Middle frontal gyrus (tissue), 1 donor: ENCODE measurements around the gene TBC1D14.
"Not testable (repeated sequence)": the region's sequence is repeated elsewhere in the genome, so short reads cannot be mapped to it uniquely, and the experiment has no call there.

ENCODE experiments used
- DNase-seq: peaks from one replicate; pipeline ENCODE4 v3.0.0-alpha.2; 2015; ENCODE audit warnings: low spot score; ENCODE audit errors: extremely low spot score

Gene TBC1D14

DNA sequence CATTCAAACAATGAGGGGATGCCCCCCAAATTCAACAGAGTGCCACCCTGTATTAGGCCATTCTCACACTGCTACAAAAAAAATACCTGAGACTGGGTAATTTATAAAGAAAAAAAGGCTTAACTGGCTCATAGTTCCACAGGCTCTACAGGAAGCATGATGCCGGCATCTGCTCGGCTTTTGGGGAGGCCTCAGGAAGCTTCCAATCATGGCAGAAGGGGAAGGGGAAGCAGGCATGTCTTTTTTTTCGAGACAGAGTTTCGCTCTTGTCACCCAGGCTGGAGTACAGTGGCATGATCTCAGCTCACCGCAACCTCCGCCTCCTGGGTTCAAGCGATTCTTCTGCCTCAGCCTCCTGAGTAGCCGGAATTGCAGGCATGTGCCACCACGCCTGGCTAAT, 18.7 kb upstream of the TBC1D14 start:
- DNase-seq: not testable (repeated sequence)

DNA sequence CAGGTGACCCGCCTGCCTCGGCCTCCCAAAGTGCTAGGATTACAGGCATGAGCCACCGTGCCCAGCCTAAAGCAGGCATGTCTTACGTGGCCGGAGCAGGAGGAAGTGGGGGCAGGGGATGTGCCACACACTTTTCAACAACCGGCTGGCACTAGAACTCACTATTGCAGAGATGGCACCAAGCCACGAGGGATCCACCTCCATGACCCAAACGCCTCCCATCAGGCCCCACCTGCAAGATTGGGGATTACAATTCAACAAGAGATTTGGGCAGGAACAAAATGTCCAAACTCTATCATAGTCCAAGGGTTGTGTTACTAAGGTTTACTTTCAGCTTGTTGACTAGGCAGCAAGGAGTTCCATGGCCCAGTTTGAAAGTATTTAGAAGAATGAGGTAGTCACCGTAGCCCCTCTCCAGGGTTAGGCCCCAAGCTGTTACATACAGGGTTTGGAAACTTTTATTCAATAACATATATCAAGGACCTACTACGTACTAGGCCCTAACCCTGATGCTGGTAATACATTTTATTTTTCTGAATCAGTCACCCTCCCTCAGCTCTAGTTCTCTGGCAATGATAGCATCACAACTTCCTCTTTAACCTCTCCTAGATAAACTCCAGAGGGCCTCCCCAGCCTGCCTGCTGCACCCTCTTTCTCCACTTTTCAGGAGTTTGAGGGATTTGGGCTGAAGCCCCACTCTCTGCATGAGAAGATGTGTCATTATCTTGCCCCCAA, 18.0 kb upstream of the TBC1D14 start:
- DNase-seq: no peak

DNA sequence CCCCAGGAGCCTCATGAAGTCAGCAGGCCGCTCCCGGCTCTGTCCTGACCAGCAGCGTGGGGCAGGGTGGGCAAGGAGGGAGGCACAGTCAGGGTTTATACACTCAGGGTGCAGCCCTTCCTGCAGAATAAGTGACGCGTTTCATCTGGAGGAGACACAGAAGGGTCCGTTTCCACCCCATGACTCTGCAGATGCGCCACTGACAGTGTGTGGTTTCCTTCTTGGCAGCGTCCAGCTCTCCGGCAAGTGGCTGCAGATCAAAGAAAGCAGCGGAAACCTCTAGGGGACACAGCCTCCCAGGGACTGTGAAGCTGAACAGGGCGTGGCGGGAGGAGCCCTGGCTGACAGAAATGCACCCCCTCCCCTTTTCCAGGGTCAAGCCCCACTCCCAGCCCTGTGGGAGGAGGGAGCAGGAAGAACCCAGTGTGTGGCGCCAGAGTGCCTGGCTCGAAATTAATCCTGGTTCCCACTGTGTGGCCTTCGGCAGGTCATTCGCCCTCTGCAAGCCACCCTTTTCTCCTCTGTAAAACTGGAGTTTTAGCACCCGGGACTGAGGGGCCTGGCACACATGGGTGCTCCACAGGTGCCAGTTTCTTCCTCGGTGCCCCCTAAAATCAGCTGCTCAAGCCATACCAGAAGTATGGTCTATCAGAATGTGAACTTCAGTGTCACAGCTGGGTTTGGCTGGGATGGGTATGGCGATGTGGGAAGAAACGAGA, 17.3 kb upstream of the TBC1D14 start:
- DNase-seq: no peak

DNA sequence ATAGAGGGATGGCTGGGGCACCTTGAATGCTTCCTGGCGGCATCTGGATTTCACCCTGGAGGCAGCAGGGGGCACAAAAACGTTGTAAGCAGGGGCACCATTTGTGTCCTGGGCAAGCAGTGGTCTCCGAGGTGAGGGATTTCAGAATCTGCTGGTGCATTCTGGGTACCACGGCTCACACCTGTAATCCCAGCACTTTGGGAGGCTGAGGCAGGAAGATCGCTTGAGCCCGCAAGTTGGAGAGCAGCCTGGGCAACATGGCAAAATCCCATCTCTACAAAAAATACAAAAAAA, 16.8 kb upstream of the TBC1D14 start:
- no peak for DNase-seq

DNA sequence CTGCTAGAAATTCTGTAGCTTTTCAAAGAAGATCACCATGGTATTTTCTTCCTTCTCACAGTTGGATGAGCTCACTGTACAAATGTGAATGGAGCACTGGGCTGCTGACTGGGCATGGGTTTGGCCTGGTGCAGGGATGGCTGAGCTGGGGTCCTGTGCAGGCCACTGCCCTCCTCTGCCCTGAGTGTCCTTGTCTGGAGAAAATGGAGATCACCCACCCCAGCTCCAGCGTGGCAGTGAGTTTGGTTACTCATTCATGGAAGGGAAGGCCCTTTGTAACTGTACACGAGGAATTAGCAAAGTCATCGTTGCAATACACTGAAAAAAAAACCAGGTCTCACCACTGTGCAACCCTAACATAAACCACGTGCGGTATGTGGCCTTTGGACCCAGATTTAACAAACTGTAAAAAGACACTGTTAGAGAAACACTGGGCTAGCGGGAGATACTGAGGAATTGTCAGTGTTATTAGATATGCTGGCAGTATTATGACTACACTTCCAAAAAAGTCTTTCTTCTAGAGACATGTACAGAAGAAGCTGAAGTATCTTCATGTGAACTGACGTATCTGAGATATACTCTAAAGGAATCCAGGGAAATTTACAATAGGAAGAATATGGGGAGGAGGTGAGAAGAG, 16.1 kb upstream of the TBC1D14 start:
- no peak for DNase-seq

DNA sequence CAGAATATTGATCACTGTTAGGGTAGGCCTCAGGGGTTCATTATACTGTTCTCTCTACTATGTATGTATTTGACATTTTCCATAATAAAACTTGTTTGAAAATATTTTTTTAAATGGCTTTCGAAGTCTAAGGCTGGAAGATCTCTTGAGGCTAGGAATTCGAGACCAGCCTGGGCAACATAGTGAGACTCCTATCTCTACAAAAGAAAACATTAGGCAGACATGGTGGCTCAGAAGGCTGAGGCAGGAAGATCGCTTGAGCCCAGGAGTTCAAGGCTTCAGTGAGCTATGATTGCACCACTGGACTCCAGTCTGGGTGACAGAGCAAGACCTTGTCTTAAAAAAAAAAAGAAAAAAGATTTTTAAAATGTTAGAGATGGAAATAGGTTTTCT, 15.5 kb upstream of the TBC1D14 start:
- no peak for DNase-seq

DNA sequence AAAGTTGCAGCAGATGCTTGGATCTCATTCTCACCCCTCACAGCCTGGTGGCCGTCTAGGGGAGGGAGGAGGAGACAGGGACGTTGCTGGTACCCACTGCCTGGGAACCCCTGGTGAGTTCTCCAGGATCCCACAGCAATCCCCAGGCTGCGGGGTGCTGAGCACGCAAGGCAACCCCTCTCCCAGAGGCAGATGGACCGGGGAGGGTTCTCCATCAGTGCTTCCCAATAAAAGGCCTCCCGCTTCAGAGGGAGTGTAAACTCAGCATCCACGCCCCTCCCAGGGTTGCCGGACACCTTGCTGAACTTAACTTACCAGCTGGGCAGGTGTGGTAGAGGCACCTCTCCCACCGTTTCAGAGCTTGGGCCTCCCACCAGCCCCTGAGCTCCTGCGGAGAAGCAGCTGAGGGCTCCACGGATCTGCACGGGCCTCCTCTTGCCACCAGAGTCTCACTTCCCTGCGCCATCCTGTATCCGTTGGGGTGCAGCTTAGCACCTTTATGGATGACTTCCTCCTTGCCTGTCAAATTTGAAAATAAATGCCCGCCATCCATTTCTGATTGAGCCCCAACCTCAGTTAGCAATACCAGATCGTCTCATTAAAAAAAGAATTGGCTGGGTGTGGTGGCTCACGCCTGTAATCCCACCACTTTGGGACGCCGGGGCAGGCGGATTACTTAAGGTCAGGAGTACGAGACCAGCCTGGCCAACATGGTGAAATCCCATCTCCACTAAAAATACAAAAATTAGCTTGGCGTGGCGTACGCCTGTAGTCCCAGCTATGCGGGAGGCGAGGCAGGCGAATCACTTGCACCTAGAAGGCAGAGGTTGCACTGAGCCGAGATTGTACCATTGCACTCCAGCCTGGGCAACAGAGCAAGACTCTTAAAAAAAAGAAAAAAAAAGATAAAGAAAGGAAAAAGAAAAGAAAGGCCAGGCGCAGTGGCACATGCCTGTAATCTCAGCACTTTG, 14.8 kb upstream of the TBC1D14 start:
- DNase-seq: no peak

DNA sequence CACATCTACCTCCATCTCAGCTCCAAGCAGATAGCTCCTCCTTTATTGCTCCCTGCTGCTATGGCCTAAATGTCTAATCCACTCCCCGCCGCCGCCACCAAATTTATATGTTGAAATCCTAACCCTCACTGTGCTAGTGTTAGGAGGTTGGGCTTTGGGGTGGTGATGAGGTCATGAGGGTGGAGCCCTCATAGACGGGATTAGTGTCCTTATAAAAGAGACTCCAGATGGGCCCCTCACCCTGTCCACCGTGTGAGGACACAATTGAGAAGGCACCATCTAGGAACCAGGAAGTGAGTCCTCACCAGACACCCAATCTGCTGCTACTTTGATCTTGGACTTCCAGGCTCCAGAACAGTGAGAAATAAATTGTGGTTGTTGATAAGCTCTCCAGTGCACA, 13.6 kb upstream of the TBC1D14 start:
- DNase-seq: no peak

DNA sequence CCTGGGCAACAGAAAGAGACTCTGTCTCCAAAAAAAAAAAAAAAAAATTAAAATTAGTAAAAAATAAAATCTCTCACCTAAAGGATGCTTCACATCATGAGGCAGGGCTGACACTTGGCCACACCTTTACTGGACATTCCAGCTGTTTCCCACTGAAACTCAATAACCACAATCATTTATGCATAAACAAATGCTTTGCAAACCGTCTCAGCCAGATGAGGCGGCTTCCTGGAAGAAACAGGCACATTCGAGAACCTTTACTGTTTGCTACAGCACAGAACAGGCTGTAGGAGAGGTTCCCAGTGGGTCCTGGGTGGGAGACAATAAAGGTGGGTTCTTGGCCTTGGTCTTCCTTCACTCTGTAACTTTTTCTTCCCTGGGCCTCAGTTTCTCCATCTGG, 10.9 kb upstream of the TBC1D14 start:
- no peak for DNase-seq

DNA sequence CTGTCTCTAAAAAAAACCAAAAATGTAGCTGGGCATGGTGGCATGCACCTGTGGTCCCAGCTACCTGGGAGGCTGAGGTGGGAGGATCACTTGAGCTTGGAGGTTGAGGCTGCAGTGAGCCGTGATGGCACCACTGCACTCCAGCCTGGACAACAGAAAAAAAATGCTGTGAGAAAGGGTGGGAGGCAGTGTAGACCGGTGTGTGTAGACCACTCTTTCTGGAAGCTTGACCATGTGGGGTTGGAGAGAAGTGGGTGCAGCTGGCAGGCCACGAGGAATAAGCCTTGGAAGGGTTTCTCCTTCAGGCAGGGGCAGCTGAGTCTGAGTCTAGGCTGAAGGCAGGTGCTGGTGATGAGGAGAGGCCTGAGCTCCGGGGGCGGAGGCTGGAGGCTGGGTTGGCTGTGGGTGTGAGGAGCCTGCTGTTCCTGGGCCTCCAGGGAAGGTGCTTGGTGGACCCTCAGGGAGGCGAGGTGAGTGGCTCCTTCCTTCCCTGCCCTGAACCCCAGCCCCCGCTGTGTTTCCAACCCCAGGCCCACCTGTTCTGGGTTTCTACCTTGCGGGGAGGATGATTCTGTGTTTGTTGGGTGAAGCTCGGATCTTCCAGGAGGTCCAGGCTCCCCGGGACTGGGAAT, 9.3 kb upstream of the TBC1D14 start:
- no peak for DNase-seq

DNA sequence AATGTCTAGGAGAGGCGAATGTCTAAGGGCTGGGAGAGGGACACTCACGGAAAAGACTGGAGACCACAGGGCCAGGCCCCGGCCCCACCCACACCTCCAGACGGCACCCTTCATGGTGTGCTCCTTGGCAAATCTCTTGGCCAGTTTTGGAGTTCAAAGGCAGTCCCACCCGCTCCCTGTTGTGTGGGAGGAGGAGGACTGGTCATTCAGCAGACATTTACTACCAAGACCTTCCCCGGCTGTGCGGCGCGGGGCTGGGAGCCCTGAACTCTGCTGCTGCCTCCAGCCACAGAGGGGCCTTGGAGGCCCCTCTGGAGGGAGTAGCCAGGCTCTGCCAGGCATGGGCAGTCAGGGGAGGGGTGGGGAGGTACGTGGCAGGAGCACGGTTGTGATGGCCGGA, 8.7 kb upstream of the TBC1D14 start:
- DNase-seq: no peak

DNA sequence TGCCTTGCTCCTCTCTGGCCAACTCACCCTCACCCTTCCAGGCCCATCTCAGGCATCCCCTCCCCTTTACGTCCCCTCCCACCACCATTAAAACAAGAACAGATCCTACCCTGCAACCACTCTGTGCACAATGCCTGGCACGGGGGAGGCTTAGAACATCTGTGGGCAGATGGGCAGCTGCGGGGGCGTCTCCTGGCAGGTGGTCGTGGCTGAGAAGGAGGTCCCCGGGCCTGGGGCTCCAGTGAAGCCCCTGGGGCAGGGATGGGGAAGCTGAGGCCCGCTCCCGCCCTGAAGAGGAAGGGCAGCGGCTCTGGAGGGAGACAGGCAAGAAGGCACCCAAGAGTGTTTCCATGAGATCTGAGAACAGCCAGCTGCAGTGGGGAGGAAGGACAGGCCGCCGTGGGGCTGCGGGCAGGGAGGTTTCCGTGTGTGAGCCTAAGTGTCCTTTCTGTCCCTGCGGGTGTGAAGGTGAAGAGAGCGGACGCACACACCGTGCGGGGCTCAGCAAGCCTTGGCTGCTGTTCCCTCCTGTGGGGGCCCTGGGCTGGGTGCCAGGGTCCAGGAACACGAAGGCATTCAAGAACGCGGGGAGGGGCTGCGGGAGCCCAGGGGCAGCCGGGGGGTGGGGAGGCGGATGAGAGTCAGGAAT, 7.8 kb upstream of the TBC1D14 start:
- no peak for DNase-seq

DNA sequence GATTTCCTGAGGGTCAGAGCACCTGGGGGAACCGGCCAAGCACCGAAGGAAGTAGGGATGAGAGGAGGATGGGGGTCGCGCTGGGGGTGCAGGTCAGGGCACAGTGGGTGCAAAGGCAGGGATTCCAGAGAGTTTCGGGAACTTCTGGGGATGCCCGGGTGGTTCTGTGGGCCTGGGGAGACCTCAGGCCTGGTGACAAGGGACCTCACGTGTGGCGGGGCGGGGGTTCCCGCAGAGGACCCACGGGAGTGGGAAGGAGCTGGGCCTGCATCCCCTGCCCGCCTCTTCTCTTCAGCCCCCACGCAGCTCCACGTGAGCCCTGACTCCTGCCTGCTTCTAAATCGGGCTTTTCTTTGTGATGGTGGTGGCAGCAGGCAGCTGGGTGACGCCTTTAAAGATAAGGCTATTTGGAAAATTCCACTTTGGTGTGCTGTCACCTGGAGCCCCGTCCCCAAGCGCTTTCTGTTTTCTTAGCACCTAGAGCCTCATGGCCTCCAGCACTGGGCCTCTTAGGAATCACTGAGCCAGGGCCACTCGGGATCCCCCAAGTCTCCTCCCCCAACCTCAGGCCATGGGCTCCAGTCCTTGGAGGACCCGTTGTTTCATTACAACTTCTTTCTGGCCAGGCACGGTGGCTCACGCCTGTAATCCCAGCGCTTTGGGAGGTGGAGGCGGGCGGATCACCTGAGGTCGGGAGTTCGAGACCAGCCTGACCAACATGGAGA, 7.1 kb upstream of the TBC1D14 start:
- DNase-seq: no peak

DNA sequence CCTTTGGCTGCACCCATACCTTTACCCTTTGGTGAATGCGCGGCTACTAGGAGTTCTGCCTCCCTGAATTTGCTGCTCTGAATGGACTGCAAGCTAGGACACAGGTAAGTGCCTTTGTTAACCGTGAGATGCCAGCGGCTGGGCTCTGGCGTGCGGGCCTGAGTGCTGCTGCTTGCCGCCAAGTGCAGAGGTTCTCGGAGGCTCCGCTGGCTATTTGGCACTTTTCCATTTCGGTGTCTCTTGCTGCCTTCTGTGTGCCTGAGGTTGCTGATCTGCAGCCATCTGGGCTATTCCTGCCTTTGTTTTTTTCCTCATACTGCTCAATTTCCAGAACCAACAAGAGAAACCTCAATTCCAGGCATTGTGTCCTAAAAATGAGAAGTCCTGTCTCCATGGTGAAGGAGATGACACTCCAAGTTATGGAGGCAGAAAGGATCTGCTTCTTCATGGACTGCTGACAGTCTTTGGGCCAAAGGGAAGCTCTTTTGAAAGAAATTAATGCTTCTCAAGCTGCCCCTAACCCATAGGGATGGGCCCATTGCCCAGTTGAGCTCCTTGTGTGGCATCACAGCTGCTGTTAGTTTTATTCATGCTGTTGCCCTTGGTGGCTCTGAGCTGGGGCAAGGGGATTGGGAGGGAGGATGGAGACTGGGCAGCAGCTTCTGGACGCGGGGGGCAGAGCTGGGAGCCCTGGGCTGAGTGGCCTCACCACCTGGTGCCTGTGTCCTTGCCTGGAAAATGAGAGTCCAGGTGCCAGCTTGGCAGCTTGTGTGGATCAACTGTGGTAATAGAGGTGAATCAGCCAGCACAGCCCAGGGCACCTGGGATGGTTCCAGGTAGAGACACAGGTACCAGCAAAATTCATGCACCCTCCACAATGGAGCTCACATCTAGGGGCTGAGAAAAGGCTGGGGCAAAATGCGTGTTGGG, 3.8 kb upstream of the TBC1D14 start:
- no peak for DNase-seq

DNA sequence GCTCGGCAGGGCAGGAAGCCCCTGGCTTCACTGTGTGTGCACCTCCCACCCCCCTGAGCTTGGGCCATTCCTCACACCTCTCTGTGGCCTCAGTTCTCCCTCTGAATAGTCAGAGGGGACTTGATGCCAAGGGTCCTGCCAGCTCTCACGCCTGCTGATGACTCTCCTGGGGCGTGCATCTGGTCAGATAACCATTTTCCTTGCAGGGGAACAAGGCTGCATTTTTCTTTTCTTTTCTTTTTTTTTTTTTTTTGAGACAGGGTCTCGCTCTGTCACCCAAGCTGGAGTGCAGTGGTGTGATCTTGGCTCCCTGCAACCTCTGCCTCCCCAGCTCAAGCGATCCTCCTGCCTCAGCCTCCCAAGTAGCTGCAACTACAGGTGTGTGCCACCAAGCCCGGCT, 3.1 kb upstream of the TBC1D14 start:
- DNase-seq: not testable (repeated sequence)

DNA sequence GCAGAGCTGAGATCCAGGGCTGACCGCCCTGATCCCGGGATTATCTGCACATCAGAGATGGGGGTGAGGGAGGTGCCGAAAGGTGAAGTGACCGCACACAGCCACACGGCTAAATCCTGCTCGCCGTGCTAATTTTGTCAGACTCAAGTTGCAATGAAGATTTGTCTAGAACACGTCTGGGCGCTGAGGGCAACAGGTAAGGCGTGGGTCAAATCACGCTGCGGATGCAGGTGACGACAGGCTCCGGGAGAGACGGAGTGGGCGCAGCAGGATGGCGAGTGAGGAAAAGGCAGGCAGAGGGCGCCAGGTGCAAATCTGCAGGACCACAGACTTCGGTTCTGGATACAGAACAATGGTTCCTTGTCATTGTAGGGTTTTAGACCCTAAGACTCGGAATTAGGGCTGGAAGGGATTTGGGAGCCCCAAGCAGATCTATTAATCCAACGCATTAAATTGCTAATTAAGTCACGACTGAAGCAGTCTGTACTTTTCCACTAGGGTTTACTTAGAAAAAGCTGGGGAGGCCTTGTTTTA, 1.9 kb upstream of the TBC1D14 start:
- no peak for DNase-seq

DNA sequence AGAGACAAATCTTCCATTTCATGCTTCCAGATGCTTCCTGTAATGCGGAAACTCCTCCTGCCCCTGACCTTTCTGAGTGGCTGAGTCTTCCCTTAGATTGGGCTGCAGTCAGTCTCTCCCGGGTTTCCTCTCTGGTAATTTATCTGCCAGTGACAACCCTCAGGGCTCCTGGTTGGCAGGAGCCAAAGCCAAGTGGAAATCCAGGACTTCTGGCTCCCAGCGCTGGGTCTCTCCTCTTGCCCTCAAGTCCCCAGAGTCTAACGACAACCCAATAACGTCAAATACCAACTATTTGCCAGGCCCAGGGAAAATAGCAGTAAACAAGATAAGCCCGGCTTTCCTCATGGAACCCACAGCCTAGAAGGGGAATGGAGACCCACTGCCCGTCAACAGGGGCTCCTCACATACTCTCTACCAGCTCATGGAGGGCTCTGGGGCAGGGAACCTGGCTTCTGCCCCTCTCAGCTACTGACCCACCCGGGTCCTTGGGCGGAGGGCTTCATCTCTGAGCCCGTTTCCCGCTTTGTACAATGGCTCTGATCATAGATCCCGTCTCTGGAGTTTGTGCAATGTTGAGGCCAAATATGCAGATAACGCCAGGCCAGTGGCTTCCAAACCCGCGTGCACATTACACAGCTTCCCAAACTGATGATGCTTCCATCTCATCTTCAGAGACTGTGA, 1.1 kb upstream of the TBC1D14 start:
- DNase-seq: no peak

DNA sequence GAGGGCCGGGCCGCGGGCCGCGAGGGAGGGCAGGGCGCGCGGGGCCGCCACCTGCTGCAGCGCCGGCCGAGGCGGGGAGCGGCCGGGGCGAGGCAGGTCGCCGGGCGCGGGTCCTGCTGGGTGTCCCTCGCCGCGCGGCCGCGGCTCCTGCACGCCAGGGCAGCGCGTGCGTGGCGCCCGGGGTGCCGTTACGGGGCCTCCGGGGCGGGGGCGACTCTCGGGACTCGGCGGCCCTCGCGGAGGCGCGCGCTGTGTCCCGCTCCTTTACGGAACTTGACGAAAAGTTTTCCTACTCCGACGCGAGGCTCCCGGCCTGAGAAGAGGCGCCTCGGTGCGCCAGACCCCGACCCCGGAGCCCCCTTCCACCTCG, 329 bp downstream of the TBC1D14 start:
- DNase-seq: no peak
